Neural cell (in vitro differentiated cells): ENCODE measurements around the gene APIP. TPM values are rescaled to one million over a fixed set of nuclear protein-coding genes. Genes with fewer than 3 reads are reported as not detected.

Experiments
- H2AFZ ChIP-seq: fragments of 200-600, 300-800 bp; sonication (generic), shearing (Covaris generic); 2 replicates; pipeline ENCODE4 v1.6.0; 2014; ENCODE audit warnings: low read depth, mild to moderate bottlenecking, antibody characterized with exemption, low read length, moderate library complexity
- H3F3A ChIP-seq: fragments of 200-600 bp; shearing (Covaris generic); 2 replicates; pipeline ENCODE4 v1.6.1; 2016; ENCODE audit warnings: mild to moderate bottlenecking, moderate library complexity, mixed read lengths, antibody characterized with exemption, low read length; ENCODE audit not compliant: insufficient read depth, poor library complexity, severe bottlenecking
- H3K27ac ChIP-seq: fragments of 200-600, 300-800 bp; sonication (generic), shearing (Covaris generic); 2 replicates; pipeline ENCODE4 v1.5.1; 2014; ENCODE audit warnings: mild to moderate bottlenecking, low read length, moderate library complexity
- H3K27me3 ChIP-seq: fragments of 300-800, 200-600 bp; sonication (generic), shearing (Covaris generic); 2 replicates; pipeline ENCODE4 v1.6.0; 2014; ENCODE audit warnings: mild to moderate bottlenecking, low read depth, low read length, moderate library complexity; ENCODE audit not compliant: insufficient read depth
- H3K36me3 ChIP-seq: fragments of 300-800, 200-600 bp; sonication (generic), shearing (Covaris generic); 2 replicates; pipeline ENCODE4 v1.5.1; 2014; ENCODE audit warnings: mild to moderate bottlenecking, antibody characterized with exemption, low read length, moderate library complexity; ENCODE audit not compliant: insufficient read depth
- H3K4me2 ChIP-seq: fragments of 300-800, 200-600 bp; sonication (generic), shearing (Covaris generic); 2 replicates; pipeline ENCODE4 v1.6.0; 2014; ENCODE audit warnings: mild to moderate bottlenecking, low read length
- H3K4me3 ChIP-seq: fragments of 300-800, 200-600 bp; sonication (generic), shearing (Covaris generic); 2 replicates; pipeline ENCODE4 v1.5.1; 2014; ENCODE audit warnings: mild to moderate bottlenecking, low read length, moderate library complexity
- H3K79me2 ChIP-seq: fragments of 200-600 bp; shearing (Covaris generic); replicated peaks from 2 replicates; pipeline ENCODE4 v1.6.0; 2014; ENCODE audit warnings: mild to moderate bottlenecking, low read length, moderate library complexity; ENCODE audit not compliant: insufficient read depth
- H3K9ac ChIP-seq: fragments of 300-800, 200-600 bp; sonication (generic), shearing (Covaris generic); 2 replicates; pipeline ENCODE4 v1.6.1; 2016; ENCODE audit warnings: mild to moderate bottlenecking, low read length, mixed read lengths
- H3K9me2 ChIP-seq: fragments of 200-600 bp; shearing (Covaris generic); 2 replicates; pipeline ENCODE4 v1.6.1; 2016; ENCODE audit warnings: mild to moderate bottlenecking, low read length, mixed read lengths; ENCODE audit not compliant: insufficient read depth
- H3K9me3 ChIP-seq: fragments of 200-600, 300-800 bp; sonication (generic), shearing (Covaris generic); 2 replicates; pipeline ENCODE4 v1.6.1; 2016; ENCODE audit warnings: mild to moderate bottlenecking, mixed run types, low read length, moderate library complexity, mixed read lengths
- H4K20me1 ChIP-seq: fragments of 200-600 bp; shearing (Covaris generic); 2 replicates; pipeline ENCODE4 v1.6.1; 2016; ENCODE audit warnings: mild to moderate bottlenecking, mixed run types; ENCODE audit not compliant: insufficient read depth
- EP300 ChIP-seq: fragments of 450-650 bp; conservative IDR thresholded peaks from 2 replicates; pipeline ENCODE4 v1.6.1; 2014; ENCODE audit warnings: antibody characterized with exemption, mild to moderate bottlenecking, moderate library complexity; ENCODE audit not compliant: poor library complexity, severe bottlenecking
- EZH2 ChIP-seq: fragments of 200-600, 300-800 bp; shearing (Covaris generic), sonication (generic); IDR thresholded peaks from 2 replicates; pipeline ENCODE4 v1.6.1; 2014; ENCODE audit warnings: antibody characterized with exemption, low read length, borderline replicate concordance, mild to moderate bottlenecking; ENCODE audit not compliant: insufficient read depth, poor library complexity, severe bottlenecking
- MXI1 ChIP-seq: fragments of 450-650 bp; conservative IDR thresholded peaks from 2 replicates; pipeline ENCODE4 v1.6.1; 2014; ENCODE audit warnings: antibody characterized with exemption, mild to moderate bottlenecking; ENCODE audit not compliant: poor library complexity, severe bottlenecking
- POLR2AphosphoS5 ChIP-seq: IDR thresholded peaks from 2 replicates; pipeline ENCODE4 v1.6.1; 2012
- RAD21 ChIP-seq: fragments of 450-650 bp; conservative IDR thresholded peaks from 2 replicates; pipeline ENCODE4 v1.6.1; 2014; ENCODE audit warnings: antibody characterized with exemption, mild to moderate bottlenecking, moderate library complexity
- SMC3 ChIP-seq: fragments of 450-650 bp; conservative IDR thresholded peaks from 2 replicates; pipeline ENCODE4 v1.6.1; 2014; ENCODE audit warnings: antibody characterized with exemption, mild to moderate bottlenecking, moderate library complexity; ENCODE audit not compliant: poor library complexity
- TAF1 ChIP-seq: IDR thresholded peaks from 2 replicates; pipeline ENCODE4 v1.6.1; 2012; ENCODE audit warnings: low read depth
- polyA plus RNA-seq: library from polyadenylated mRNA; depleted of rRNA; stranded (reverse); fragments of >200 nt; gene quantifications from 2 replicates; pipeline ENCODE4 v1.2.3, GENCODE V29; 2014
- TF ChIP-seq, protein P1 (sequence below): IDR thresholded peaks from 2 replicates; pipeline ENCODE4 v1.6.1; 2012; ENCODE audit warnings: borderline replicate concordance
- TF ChIP-seq, protein P2 (sequence below): fragments of 450-650 bp; IDR thresholded peaks from 2 replicates; pipeline ENCODE4 v1.5.1; 2014; ENCODE audit warnings: antibody characterized with exemption, mild to moderate bottlenecking, moderate library complexity; ENCODE audit not compliant: poor library complexity, severe bottlenecking

APIP gene
- polyA plus RNA-seq, 1 donor from 2014 or later: 45.9 TPM

DNA sequence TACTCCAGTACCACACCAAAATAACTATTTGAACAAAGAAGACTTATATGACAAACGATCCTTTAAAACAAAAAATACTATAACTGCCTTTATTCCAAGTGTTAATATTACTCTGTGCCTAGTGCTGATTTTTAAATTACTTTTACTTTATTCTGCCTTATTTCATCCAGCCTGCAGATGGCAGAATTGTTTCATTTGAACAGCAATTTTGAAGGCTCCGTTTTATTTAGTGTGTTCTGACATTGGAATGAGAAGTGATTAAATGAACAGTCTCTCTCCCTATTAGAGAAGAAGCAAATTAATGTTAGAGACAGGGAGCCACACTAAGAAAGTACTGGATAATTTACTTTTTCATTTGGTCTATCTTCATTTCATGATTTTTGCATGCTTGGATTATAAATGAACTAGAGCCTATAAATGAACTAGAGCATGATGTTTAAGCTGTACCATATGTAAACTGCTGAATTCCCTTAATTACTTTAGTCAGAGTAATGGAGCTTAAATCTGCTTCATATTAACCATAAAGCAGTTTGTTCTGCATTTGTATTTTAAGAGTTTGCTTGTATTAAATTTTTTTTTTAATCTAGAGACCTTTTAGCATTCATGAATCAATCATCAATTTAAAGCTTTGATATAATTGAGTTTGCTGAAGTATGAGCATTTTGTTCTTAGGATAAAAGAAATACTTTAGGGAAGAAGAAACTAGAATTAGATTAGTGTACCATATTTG, 10.1 kb upstream of the APIP start:
- Histone ChIP-seq H3K4me3 (no peak overlapping the region), H3K27ac (no peak overlapping the region), H3K9ac (peak overlapping the region; percentile 0), H4K20me1 (no peaks in the 10 kb centered on the region), H3K4me2 (no peak overlapping the region), H3K9me3 (no peaks in the 10 kb centered on the region), H3K36me3 (peaks cover 1% of the 10 kb centered on the region), H3K27me3 (no peaks in the 10 kb centered on the region), H3K9me2 (no peaks in the 10 kb centered on the region), H3K79me2 (peaks cover 56% of the 10 kb centered on the region), H3F3A (no peaks in the 10 kb centered on the region), H2AFZ (no peak overlapping the region)
- no peak for TF ChIP-seq EP300
- TF ChIP-seq SMC3: peak; percentile 92
- peak; percentile 92 for TF ChIP-seq RAD21
- no peak for TF ChIP-seq EZH2
- no peak for TF ChIP-seq MXI1
- TF ChIP-seq, protein P1, sequence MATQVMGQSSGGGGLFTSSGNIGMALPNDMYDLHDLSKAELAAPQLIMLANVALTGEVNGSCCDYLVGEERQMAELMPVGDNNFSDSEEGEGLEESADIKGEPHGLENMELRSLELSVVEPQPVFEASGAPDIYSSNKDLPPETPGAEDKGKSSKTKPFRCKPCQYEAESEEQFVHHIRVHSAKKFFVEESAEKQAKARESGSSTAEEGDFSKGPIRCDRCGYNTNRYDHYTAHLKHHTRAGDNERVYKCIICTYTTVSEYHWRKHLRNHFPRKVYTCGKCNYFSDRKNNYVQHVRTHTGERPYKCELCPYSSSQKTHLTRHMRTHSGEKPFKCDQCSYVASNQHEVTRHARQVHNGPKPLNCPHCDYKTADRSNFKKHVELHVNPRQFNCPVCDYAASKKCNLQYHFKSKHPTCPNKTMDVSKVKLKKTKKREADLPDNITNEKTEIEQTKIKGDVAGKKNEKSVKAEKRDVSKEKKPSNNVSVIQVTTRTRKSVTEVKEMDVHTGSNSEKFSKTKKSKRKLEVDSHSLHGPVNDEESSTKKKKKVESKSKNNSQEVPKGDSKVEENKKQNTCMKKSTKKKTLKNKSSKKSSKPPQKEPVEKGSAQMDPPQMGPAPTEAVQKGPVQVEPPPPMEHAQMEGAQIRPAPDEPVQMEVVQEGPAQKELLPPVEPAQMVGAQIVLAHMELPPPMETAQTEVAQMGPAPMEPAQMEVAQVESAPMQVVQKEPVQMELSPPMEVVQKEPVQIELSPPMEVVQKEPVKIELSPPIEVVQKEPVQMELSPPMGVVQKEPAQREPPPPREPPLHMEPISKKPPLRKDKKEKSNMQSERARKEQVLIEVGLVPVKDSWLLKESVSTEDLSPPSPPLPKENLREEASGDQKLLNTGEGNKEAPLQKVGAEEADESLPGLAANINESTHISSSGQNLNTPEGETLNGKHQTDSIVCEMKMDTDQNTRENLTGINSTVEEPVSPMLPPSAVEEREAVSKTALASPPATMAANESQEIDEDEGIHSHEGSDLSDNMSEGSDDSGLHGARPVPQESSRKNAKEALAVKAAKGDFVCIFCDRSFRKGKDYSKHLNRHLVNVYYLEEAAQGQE: no peak
- TF ChIP-seq, protein P2, sequence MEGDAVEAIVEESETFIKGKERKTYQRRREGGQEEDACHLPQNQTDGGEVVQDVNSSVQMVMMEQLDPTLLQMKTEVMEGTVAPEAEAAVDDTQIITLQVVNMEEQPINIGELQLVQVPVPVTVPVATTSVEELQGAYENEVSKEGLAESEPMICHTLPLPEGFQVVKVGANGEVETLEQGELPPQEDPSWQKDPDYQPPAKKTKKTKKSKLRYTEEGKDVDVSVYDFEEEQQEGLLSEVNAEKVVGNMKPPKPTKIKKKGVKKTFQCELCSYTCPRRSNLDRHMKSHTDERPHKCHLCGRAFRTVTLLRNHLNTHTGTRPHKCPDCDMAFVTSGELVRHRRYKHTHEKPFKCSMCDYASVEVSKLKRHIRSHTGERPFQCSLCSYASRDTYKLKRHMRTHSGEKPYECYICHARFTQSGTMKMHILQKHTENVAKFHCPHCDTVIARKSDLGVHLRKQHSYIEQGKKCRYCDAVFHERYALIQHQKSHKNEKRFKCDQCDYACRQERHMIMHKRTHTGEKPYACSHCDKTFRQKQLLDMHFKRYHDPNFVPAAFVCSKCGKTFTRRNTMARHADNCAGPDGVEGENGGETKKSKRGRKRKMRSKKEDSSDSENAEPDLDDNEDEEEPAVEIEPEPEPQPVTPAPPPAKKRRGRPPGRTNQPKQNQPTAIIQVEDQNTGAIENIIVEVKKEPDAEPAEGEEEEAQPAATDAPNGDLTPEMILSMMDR: peak; percentile 88

DNA sequence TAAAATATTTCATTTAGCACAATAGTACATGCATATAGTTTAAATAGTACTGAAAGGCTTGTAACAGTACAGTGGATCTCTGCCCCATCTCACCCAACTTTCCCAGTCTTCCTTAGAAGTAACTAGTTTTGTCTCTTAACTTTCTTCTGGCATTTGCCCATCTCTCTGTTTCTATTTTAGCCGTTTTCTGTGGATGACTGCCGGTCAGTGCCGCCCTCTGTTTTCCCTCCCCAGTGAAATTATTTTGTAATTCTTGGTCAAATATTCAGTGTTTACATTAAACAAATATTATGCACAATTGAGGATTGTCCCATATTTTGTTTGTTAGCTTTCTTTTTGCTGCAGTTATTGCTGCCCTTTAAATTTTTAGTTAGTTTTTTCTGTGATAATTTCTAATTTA, 8.5 kb upstream of the APIP start:
- Histone ChIP-seq H2AFZ (no peak overlapping the region), H3F3A (no peaks in the 10 kb centered on the region), H3K4me3 (no peak overlapping the region), H3K4me2 (no peak overlapping the region), H3K36me3 (no peaks in the 10 kb centered on the region), H3K79me2 (peaks cover 62% of the 10 kb centered on the region), H3K27ac (no peak overlapping the region), H3K9me2 (no peaks in the 10 kb centered on the region), H3K27me3 (no peaks in the 10 kb centered on the region), H3K9me3 (no peaks in the 10 kb centered on the region), H4K20me1 (no peaks in the 10 kb centered on the region), H3K9ac (no peak overlapping the region)
- TF ChIP-seq POLR2AphosphoS5: no peak
- TF ChIP-seq MXI1: no peak
- TF ChIP-seq, protein P2: no peak
- TF ChIP-seq, protein P1: no peak
- no peak for TF ChIP-seq SMC3
- TF ChIP-seq EZH2: no peak
- no peak for TF ChIP-seq EP300
- TF ChIP-seq TAF1: no peak
- TF ChIP-seq RAD21: no peak
